VCaP (cell line): ENCODE data around the gene ALG11.
A peak's percentile ranks its signal among the peaks of the same experiment; 100 is the strongest.
"Not testable (repeated sequence)": the region's sequence is repeated elsewhere in the genome, so short reads cannot be mapped to it uniquely, and the experiment has no call there.

Source experiments
- H3K27ac ChIP-seq: fragments of 450-650 bp; 2 replicates; pipeline ENCODE4 v1.5.1; 2017
- CTCF ChIP-seq: fragments of 450-650 bp; conservative IDR thresholded peaks from 2 replicates; pipeline ENCODE4 v1.5.1; 2017; ENCODE audit warnings: mild to moderate bottlenecking, moderate library complexity

Gene ALG11

GRCh38 chr13:51976423-51976822, 35.8 kb upstream of the ALG11 start:
- H3K27ac ChIP-seq = no peak overlapping the region
- no peak for TF ChIP-seq CTCF

GRCh38 chr13:51976890-51977289, 35.3 kb upstream of the ALG11 start:
- no peak overlapping the region for H3K27ac ChIP-seq
- TF ChIP-seq CTCF = no peak

GRCh38 chr13:51977625-51978024, 34.6 kb upstream of the ALG11 start:
- H3K27ac ChIP-seq = no peak overlapping the region
- no peak for TF ChIP-seq CTCF

GRCh38 chr13:51978796-51979556, 33.2 kb upstream of the ALG11 start:
- no peak overlapping the region for H3K27ac ChIP-seq

GRCh38 chr13:51980908-51981307, 31.3 kb upstream of the ALG11 start:
- H3K27ac ChIP-seq = peak overlapping the region; percentile 50
- TF ChIP-seq CTCF = no peak

More at GRCh38 chr13:51978796-51979556, 33.2 kb upstream of the ALG11 start:
- TF ChIP-seq CTCF = no peak

GRCh38 chr13:51981355-51981754, 30.8 kb upstream of the ALG11 start:
- peak overlapping the region; percentile 50 for H3K27ac ChIP-seq
- TF ChIP-seq CTCF = no peak

GRCh38 chr13:51983292-51983691, 28.9 kb upstream of the ALG11 start:
- not testable (repeated sequence) for H3K27ac ChIP-seq

- H3K27ac ChIP-seq = not testable (repeated sequence)
Measured at GRCh38 chr13:51984904-51985303, 27.3 kb upstream of the ALG11 start.
